A673 (cell line): ENCODE measurements around the gene PTPRR. TPM values are rescaled to one million over a fixed set of nuclear protein-coding genes. Genes with fewer than 3 reads are reported as not detected.

Experiments used
- BruUV-seq: library from RNA; stranded (reverse); fragments of 400-500 nt; replicated peaks from 2 replicates; lab custom pipeline; 2021; lab: Mats Ljungman, UMichigan
- CTCF ChIA-PET: fragments of 300-600 bp; sonication (Branson Sonifier 250); formaldehyde crosslinking; loops from one replicate; lab custom pipeline; 2022; ENCODE audit warnings: antibody characterized with exemption; lab: Charles Lee
- POLR2A ChIA-PET: fragments of 300-600 bp; sonication (Branson Sonifier 250); formaldehyde crosslinking; loops from one replicate; lab custom pipeline; 2022; ENCODE audit warnings: antibody characterized with exemption; ENCODE audit not compliant: low non-redundant PET; lab: Charles Lee
- DNase-seq: peaks from one replicate; pipeline ENCODE4 v3.0.0-alpha.2; 2015; ENCODE audit warnings: low spot score
- H3K27ac ChIP-seq: fragments of 200-600 bp; sonication (generic); 2 replicates; pipeline ENCODE4 v1.5.1; 2016; ENCODE audit warnings: mixed run types, low read depth, mild to moderate bottlenecking, mixed read lengths, antibody characterized with exemption, low read length; ENCODE audit not compliant: poor library complexity, severe bottlenecking
- H3K27me3 ChIP-seq: fragments of 200-600 bp; sonication (generic); replicated peaks from 2 replicates; pipeline ENCODE4 v1.6.1; 2017; ENCODE audit warnings: mixed run types, low read depth, mild to moderate bottlenecking, mixed read lengths, antibody characterized with exemption, low read length; ENCODE audit not compliant: insufficient read depth, poor library complexity
- H3K36me3 ChIP-seq: fragments of 200-600 bp; sonication (generic); 2 replicates; pipeline ENCODE4 v1.6.1; 2016; ENCODE audit warnings: mixed run types, mild to moderate bottlenecking, mixed read lengths, antibody characterized with exemption, low read length; ENCODE audit not compliant: insufficient read depth, poor library complexity, severe bottlenecking
- H3K4me1 ChIP-seq: fragments of 200-600 bp; sonication (generic); 2 replicates; pipeline ENCODE4 v1.6.1; 2017; ENCODE audit warnings: mixed run types, mild to moderate bottlenecking, mixed read lengths, antibody characterized with exemption, low read length; ENCODE audit not compliant: insufficient read depth, poor library complexity, severe bottlenecking
- H3K4me3 ChIP-seq: fragments of 200-600 bp; sonication (generic); 2 replicates; pipeline ENCODE4 v1.5.1; 2016; ENCODE audit warnings: low read depth, mixed run types, mild to moderate bottlenecking, mixed read lengths, low read length; ENCODE audit not compliant: poor library complexity, severe bottlenecking
- H3K9me3 ChIP-seq: fragments of 200-600 bp; sonication (generic); 2 replicates; pipeline ENCODE4 v1.6.1; 2016; ENCODE audit warnings: mixed run types, low read depth, mild to moderate bottlenecking, mixed read lengths, antibody characterized with exemption, low read length; ENCODE audit not compliant: poor library complexity, severe bottlenecking
- CTCF ChIP-seq: fragments of 300-800, 200-600 bp; sonication (generic); conservative IDR thresholded peaks from 2 replicates; pipeline ENCODE4 v1.5.1; 2017; ENCODE audit warnings: low read depth, mild to moderate bottlenecking, antibody characterized with exemption, low read length, moderate library complexity, mixed read lengths
- EZH2 ChIP-seq: fragments of 200-600 bp; sonication (generic); IDR thresholded peaks from 2 replicates; pipeline ENCODE4 v1.6.1; 2017; ENCODE audit warnings: borderline replicate concordance, low read depth, mild to moderate bottlenecking, mixed read lengths, antibody characterized with exemption, low read length; ENCODE audit not compliant: poor library complexity, severe bottlenecking
- intact Hi-C: fragments of 100-400 bp; cut with micrococcal nuclease; formaldehyde crosslinking; loops from one replicate; pipeline ENCODE4 v1.10.0; 2022; ENCODE audit not compliant: unreplicated experiment
- total RNA-seq: library from RNA; stranded (reverse); gene quantifications from 2 replicates; pipeline ENCODE4 v1.2.3, GENCODE V29; 2021

Gene PTPRR
- total RNA-seq, 1 experiment from 2014 or later = not detected

- H3K27ac ChIP-seq = no peak overlapping the region
- peaks cover 4% of the 10 kb centered on the region for H3K4me1 ChIP-seq
- no peak for DNase-seq
- no peak overlapping the region for H3K4me3 ChIP-seq
- ChIA-PET CTCF (no interaction called here), POLR2A (no interaction called here)
- BruUV-seq = no TSS peak
- no peak for TF ChIP-seq CTCF
- no peak for TF ChIP-seq EZH2
- H3K36me3 ChIP-seq = no peaks in the 10 kb centered on the region
- no peaks in the 10 kb centered on the region for H3K9me3 ChIP-seq
- intact Hi-C loops = no loop called here
- peaks cover 34% of the 10 kb centered on the region for H3K27me3 ChIP-seq
Observed at GRCh38 chr12:70918321-70918720, 2.2 kb downstream of the PTPRR start.

DNA sequence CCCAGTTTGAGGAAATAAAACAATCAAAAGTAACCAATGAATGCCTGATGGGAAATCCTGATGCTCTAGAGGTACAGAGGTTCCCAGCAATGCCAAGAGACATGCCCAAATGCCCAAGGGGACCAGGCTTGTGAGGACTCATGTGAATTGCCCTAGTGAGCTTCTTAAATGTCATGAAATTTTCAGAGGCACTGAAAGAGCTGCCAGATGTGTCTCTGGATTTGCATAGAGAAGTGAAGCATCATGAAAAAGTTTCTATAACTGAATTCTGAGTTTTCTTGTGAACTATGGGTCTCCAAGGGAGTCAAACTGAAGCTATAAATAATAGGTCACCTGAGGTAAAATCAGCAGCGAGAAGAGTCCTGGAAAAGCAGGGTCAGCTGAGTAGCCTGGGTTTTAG lies 9.9 kb downstream of the PTPRR start:
- POLR2A ChIA-PET = no interaction called here
- Histone ChIP-seq H3K4me3 (no peak overlapping the region), H3K4me1 (no peaks in the 10 kb centered on the region), H3K27ac (no peak overlapping the region), H3K36me3 (no peaks in the 10 kb centered on the region), H3K27me3 (peaks cover 21% of the 10 kb centered on the region), H3K9me3 (no peaks in the 10 kb centered on the region)
- CTCF ChIA-PET = no interaction called here
- BruUV-seq = no TSS peak
- TF ChIP-seq EZH2 = no peak
- no peak for DNase-seq
- intact Hi-C loops = no loop called here

GRCh38 chr12:70908978-70909377 lies 11.6 kb downstream of the PTPRR start:
- no peak overlapping the region for H3K4me3 ChIP-seq
- no peaks in the 10 kb centered on the region for H3K36me3 ChIP-seq
- no TSS peak for BruUV-seq
- peaks cover 11% of the 10 kb centered on the region for H3K27me3 ChIP-seq
- CTCF ChIA-PET = no interaction called here
- intact Hi-C loops = no loop called here
- H3K4me1 ChIP-seq = no peaks in the 10 kb centered on the region
- TF ChIP-seq EZH2 = no peak
- TF ChIP-seq CTCF = no peak
- no peak for DNase-seq
- POLR2A ChIA-PET = no interaction called here
- H3K27ac ChIP-seq = no peak overlapping the region
- no peaks in the 10 kb centered on the region for H3K9me3 ChIP-seq

- H3K4me3 ChIP-seq = no peak overlapping the region
- DNase-seq = no peak
- H3K27me3 ChIP-seq = peaks cover 4% of the 10 kb centered on the region
- intact Hi-C loops = no loop called here
- CTCF ChIA-PET = no interaction called here
- BruUV-seq = no TSS peak
- H3K4me1 ChIP-seq = no peaks in the 10 kb centered on the region
- TF ChIP-seq CTCF (no peak), EZH2 (no peak)
- no peak overlapping the region for H3K27ac ChIP-seq
- POLR2A ChIA-PET = no interaction called here
- H3K36me3 ChIP-seq = no peaks in the 10 kb centered on the region
- H3K9me3 ChIP-seq = no peaks in the 10 kb centered on the region
Observed at GRCh38 chr12:70907412-70907811, 13.1 kb downstream of the PTPRR start.
